Stimulated activated CD8-positive, alpha-beta memory T cell treated with anti-CD3 and anti-CD28 coated beads, Interleukin-12 subunit alpha, Interleukin-12 subunit beta, amount 100 ng/mL, for 24 hours (primary cell): ENCODE results near the gene PTGER1.

ENCODE experiments used
- DNase-seq: peaks from one replicate; pipeline ENCODE4 v3.0.0-alpha.2; 2020; ENCODE audit errors: extremely low read depth

Gene PTGER1

GRCh38 chr19:14502334-14503092 lies 27.4 kb upstream of the PTGER1 start:
- DNase-seq: no peak

- no peak for DNase-seq
Observed at GRCh38 chr19:14497228-14497921, 22.2 kb upstream of the PTGER1 start.

GRCh38 chr19:14496834-14497227 lies 21.7 kb upstream of the PTGER1 start:
- DNase-seq: no peak

GRCh38 chr19:14496029-14496833 lies 21.1 kb upstream of the PTGER1 start, which contains the start of gene GIPC1:
TSS of gene GIPC1 (minus strand) at chr19:14496127. CDS start at chr19:14482976, 13,151 bp downstream.
- DNase-seq: peak; percentile 52

- no peak for DNase-seq
Observed at GRCh38 chr19:14495672-14496028, 20.5 kb upstream of the PTGER1 start.

- DNase-seq: no peak
Observed at GRCh38 chr19:14494910-14495671, 19.9 kb upstream of the PTGER1 start.

GRCh38 chr19:14494411-14494810 lies 19.3 kb upstream of the PTGER1 start:
- no peak for DNase-seq

- DNase-seq: no peak
Observed at GRCh38 chr19:14492756-14493337, 17.7 kb upstream of the PTGER1 start.

GRCh38 chr19:14487370-14488125 lies 12.4 kb upstream of the PTGER1 start:
- no peak for DNase-seq

GRCh38 chr19:14482172-14482941 lies 7.2 kb upstream of the PTGER1 start:
- no peak for DNase-seq

- DNase-seq: no peak
Observed at GRCh38 chr19:14480700-14481079, 5.5 kb upstream of the PTGER1 start.

GRCh38 chr19:14479975-14480699 lies 5.0 kb upstream of the PTGER1 start:
- DNase-seq: no peak

- no peak for DNase-seq
Observed at GRCh38 chr19:14479309-14479974, 4.3 kb upstream of the PTGER1 start.

- no peak for DNase-seq
Observed at GRCh38 chr19:14478113-14478545, 3.0 kb upstream of the PTGER1 start.

- no peak for DNase-seq
Observed at GRCh38 chr19:14477418-14478112, 2.4 kb upstream of the PTGER1 start.

- no peak for DNase-seq
Observed at GRCh38 chr19:14476673-14477401, 1.7 kb upstream of the PTGER1 start.

GRCh38 chr19:14476327-14476672 lies 1.1 kb upstream of the PTGER1 start:
- no peak for DNase-seq
